Measurements from ENCODE around the gene BLM.
"Not testable (repeated sequence)": the region's sequence is repeated elsewhere in the genome, so short reads cannot be mapped to it uniquely, and the experiment has no call there.

BLM gene

DNA sequence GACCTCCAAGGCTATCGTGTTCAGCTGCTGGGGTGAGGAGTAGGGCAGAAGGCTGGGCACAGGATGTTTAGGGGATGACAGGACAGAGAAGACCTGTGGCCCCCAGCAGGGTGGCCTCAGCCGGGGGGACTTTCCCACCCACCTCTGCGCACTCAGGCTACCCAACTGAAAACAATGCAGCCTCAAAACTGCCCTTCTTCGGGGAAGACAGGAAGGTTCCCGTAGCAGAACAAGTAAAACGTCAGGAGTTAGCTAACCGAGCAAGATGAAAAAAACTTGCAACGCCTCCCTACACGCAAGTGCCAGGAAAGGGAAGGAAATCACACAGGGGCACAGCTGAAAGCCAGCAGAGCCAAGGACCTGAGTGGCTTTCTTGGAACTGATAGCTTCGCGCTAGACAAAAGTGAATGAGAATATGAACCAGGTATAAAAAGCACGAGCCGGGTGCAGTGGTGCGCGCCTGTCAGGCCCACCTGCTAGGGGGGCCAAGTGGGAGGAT is 112.8 kb downstream of the BLM start:
- intact Hi-C loops (cut with DNase I) = no loop called here
- peak in 13 of 42 donors; percentile 12 to 66 (median 38) for DNase-seq

DNA sequence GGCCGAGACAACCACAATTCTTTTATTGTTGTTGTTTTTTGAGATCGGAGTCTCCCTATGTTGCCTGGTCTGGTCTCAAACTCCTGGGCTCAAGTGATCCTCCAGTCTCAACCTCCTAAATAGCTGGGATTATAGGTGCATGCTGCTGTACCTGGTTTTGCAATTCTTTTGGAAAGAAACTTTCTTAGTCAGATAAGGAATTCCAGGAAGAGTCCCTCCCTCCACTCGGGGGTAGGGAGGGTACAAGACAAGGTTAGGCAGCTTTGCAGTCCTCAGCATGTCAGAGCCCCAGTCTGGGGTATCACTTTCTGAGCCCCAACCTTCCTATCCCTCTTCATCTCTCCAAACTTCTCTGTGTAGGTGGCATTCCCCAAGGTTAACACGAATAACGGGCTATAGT is 117.5 kb downstream of the BLM start:
- intact Hi-C loops (cut with DNase I) = no loop called here
- DNase-seq = no peak

GRCh38 chr15:90836296-90836871 is 119.2 kb downstream of the BLM start:
- DNase-seq = no peak
- intact Hi-C loops (cut with DNase I) = no loop called here

GRCh38 chr15:90837094-90837493 is 119.9 kb downstream of the BLM start:
- intact Hi-C loops (cut with DNase I) = no loop called here
- DNase-seq = no peak

- intact Hi-C loops (cut with DNase I) = no loop called here
- peak; percentile 25 to 88 (median 73) for DNase-seq
Measured at GRCh38 chr15:90838139-90838538, 121.0 kb downstream of the BLM start.

GRCh38 chr15:90838544-90838943 is 121.4 kb downstream of the BLM start:
- intact Hi-C loops (cut with DNase I) = no loop called here
- no peak for DNase-seq

DNA sequence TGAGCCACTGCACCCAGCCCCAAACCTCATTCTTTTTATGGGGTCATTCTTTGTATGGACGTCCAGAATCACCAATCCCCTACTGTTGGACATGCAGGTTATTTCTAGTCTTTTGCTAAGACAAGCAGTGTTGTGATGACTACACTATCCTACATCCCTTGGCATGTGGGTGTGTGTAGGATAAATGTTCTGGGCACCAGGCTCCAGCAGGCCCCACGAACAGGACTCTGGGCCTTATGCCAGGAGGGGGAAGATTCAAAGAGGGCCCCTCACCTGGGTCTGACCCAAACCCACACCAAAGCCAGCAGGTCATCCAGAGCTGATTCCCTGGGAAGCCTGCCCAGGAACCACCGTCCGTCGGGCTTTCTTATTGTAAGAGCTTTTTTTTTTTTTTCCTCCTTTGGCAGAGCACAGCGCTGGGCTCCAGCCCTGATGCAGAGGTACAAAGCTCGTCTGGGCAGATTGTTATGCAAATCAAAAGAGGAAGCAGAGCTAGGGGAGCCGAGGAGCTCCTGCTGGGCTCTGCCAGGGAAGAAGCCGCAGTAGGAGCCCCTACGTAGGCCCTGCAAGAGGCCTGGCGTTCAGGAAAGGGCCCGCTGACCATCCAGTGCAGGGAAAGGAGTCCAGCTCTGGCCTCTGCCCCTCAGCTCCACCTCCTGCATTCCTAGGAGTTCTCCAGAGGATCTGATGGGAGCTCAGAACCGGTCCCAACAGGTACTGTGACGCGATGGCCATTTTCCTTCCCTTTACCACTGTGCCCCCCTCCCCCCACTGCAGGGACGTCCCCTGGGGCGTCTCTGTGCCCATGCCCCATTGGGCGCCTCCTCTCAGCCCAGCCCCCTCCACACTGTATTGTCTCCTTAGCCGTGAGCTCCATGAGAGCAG is 122.3 kb downstream of the BLM start:
- peak in 9 of 42 donors; percentile 18 to 58 (median 29) for DNase-seq
- intact Hi-C loops (cut with DNase I) = no loop called here

GRCh38 chr15:90840157-90840855 is 123.2 kb downstream of the BLM start:
- intact Hi-C loops (cut with DNase I) = no loop called here
- DNase-seq = no peak

DNA sequence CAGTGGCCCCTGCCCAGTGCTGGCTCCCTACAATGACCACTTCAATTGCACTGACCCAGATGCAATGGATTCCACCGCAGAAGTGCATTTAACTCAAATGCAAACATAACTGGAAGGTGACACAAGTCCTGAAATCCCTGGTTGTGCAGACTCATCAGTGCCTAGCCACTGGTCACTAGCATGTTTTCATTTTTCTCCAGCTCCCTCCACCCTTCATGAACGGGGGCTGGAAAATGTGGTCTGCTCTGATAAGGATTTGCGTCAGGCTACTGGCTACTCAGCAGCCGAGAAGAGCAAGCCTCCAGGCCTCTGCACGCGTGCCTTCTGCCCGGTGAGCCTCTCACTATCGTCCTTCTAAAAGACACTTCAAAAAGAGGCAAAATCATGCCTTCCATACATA is 123.8 kb downstream of the BLM start:
- DNase-seq = no peak
- intact Hi-C loops (cut with DNase I) = no loop called here

- no peak for DNase-seq
- intact Hi-C loops (cut with DNase I) = no loop called here
Measured at GRCh38 chr15:90844696-90845095, 127.5 kb downstream of the BLM start.

DNA sequence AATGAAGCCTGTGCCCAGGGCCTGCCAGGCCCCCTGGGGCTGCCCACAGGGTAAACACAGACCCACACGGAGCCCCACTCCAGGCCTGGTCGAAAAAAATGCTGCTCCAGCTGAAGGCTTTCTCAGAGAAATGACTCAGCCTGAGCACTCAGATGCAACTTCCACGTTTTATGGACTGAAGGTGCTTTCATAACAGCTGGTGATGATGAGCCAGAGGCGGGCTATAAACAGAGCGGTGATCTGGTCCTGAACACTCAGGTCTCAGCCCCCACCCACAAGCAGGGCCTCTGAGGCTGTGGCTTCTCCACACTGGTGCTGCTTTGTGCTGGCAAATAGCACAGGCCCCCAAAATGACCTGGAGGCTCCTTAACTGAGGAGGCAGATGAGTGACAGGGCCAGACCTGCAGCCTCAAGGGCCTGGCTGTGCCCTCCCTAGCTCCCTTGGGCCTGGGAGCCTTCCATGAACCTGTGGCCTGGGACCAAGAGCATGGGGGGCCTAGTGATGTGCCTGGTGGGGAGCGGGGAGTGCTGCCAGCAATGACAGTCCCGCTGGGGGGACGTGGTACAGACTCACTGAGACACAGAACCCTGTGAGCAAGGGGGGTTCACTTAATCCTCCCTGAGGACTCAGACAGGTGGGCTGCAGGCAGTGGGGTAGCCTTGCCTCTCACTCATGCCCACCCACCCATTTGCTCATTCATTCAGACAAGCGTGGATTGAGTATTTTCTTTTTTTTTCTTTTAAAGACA is 128.2 kb downstream of the BLM start:
- no peak for DNase-seq
- intact Hi-C loops (cut with DNase I) = no loop called here

GRCh38 chr15:90849424-90849823 is 132.3 kb downstream of the BLM start:
- intact Hi-C loops (cut with DNase I); DNase-seq: not testable (repeated sequence)

- DNase-seq = no peak
- intact Hi-C loops (cut with DNase I) = no loop called here
Measured at GRCh38 chr15:90851114-90851513, 134.0 kb downstream of the BLM start.

- intact Hi-C loops (cut with DNase I) = no loop called here
- DNase-seq = no peak
Measured at GRCh38 chr15:90851940-90852339, 134.8 kb downstream of the BLM start.

GRCh38 chr15:90855139-90855538 is 138.0 kb downstream of the BLM start:
- DNase-seq = no peak
- intact Hi-C loops (cut with DNase I) = no loop called here

GRCh38 chr15:90857337-90857736 is 140.2 kb downstream of the BLM start:
- intact Hi-C loops (cut with DNase I) = no loop called here
- DNase-seq = no peak

- no peak for DNase-seq
- intact Hi-C loops (cut with DNase I) = no loop called here
Measured at GRCh38 chr15:90857883-90858443, 140.8 kb downstream of the BLM start.

GRCh38 chr15:90859234-90860131 is 142.3 kb downstream of the BLM start:
- intact Hi-C loops (cut with DNase I) = no loop called here
- DNase-seq = no peak
